Suprapubic skin (tissue), 4 donors: ENCODE measurements around the gene PRLHR. TPM values are rescaled to one million over a fixed set of nuclear protein-coding genes. Genes with fewer than 3 reads are reported as not detected.

ENCODE experiments used
- DNase-seq, 2 donors: peaks; one replicate each; pipeline ENCODE4 v3.0.0-alpha.2; 2019; ENCODE audit warnings: low spot score in 2 of 2
- H3K27ac ChIP-seq: fragments of 200-600 bp; sonication (generic); one replicate; pipeline ENCODE4 v1.5.1; 2019
- H3K27me3 ChIP-seq: fragments of 200-600 bp; sonication (generic); one replicate; pipeline ENCODE4 v1.5.1; 2019
- H3K36me3 ChIP-seq: fragments of 200-600 bp; sonication (generic); one replicate; pipeline ENCODE4 v1.5.1; 2019
- H3K4me1 ChIP-seq: fragments of 200-600 bp; sonication (generic); one replicate; pipeline ENCODE4 v1.5.1; 2019
- H3K4me3 ChIP-seq: fragments of 200-600 bp; sonication (generic); one replicate; pipeline ENCODE4 v1.5.1; 2019; ENCODE audit warnings: mild to moderate bottlenecking
- H3K9me3 ChIP-seq: fragments of 200-600 bp; sonication (generic); one replicate; pipeline ENCODE4 v1.5.1; 2019
- EP300 ChIP-seq: sonication (generic); formaldehyde crosslinking; IDR thresholded peaks from one replicate; pipeline ENCODE4 v1.6.1; 2017; ENCODE audit warnings: antibody characterized with exemption
- POLR2A ChIP-seq, 2 donors: fragments of 450-650 bp; IDR thresholded peaks; one replicate each; pipeline ENCODE4 v1.6.1; 2017; ENCODE audit warnings: antibody characterized with exemption in 2 of 2, mild to moderate bottlenecking in 2 of 2, moderate library complexity in 2 of 2
- POLR2AphosphoS5 ChIP-seq, 3 donors: sonication (generic); formaldehyde crosslinking; IDR thresholded peaks; one replicate each; pipeline ENCODE4 v1.6.1; 2017; ENCODE audit warnings: antibody characterized with exemption in 3 of 3
- WGBS: methylation state at CpG from one replicate; pipeline ENCODE4 v1.1.5; 2018; 5-methylcytosine and 5-hydroxymethylcytosine counted together
- total RNA-seq, 4 donors: library from RNA; depleted of rRNA; stranded (reverse); fragments of >200 nt; gene quantifications; one replicate each; pipeline ENCODE4 v1.1.0, GENCODE V29; 2016
- TF ChIP-seq, protein P1 (sequence below), 2 donors: fragments of 200-600 bp in 1 of 2; fragments of 450-650 bp in 1 of 2; sonication (generic) in 1 of 2; IDR thresholded peaks; one replicate each; pipeline ENCODE4 v1.5.1; 2016 to 2019; ENCODE audit warnings: antibody characterized with exemption in 2 of 2, mild to moderate bottlenecking in 1 of 2, moderate library complexity in 1 of 2

Gene PRLHR
- total RNA-seq, 4 donors from 2014 or later, result not detected

GRCh38 chr10:118629211-118629610, 33.8 kb upstream of the PRLHR start:
- TF ChIP-seq POLR2AphosphoS5 (IDR thresholded peaks at IDR 0.05) (no peak), EP300 (no peak), POLR2A (IDR thresholded peaks at IDR 0.05) (no peak)
- TF ChIP-seq, protein P1, sequence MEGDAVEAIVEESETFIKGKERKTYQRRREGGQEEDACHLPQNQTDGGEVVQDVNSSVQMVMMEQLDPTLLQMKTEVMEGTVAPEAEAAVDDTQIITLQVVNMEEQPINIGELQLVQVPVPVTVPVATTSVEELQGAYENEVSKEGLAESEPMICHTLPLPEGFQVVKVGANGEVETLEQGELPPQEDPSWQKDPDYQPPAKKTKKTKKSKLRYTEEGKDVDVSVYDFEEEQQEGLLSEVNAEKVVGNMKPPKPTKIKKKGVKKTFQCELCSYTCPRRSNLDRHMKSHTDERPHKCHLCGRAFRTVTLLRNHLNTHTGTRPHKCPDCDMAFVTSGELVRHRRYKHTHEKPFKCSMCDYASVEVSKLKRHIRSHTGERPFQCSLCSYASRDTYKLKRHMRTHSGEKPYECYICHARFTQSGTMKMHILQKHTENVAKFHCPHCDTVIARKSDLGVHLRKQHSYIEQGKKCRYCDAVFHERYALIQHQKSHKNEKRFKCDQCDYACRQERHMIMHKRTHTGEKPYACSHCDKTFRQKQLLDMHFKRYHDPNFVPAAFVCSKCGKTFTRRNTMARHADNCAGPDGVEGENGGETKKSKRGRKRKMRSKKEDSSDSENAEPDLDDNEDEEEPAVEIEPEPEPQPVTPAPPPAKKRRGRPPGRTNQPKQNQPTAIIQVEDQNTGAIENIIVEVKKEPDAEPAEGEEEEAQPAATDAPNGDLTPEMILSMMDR (IDR thresholded peaks at IDR 0.05), result no peak
- peaks cover 18% of the 10 kb centered on the region for H3K27me3 ChIP-seq
- no peaks in the 10 kb centered on the region for H3K36me3 ChIP-seq
- WGBS, result 22% methylated on average over 3 of the region's 3 CpGs
- no peak for DNase-seq
- no peak overlapping the region for H3K4me3 ChIP-seq
- no peak overlapping the region for H3K27ac ChIP-seq
- H3K9me3 ChIP-seq, result no peaks in the 10 kb centered on the region
- H3K4me1 ChIP-seq, result peaks cover 12% of the 10 kb centered on the region

DNA sequence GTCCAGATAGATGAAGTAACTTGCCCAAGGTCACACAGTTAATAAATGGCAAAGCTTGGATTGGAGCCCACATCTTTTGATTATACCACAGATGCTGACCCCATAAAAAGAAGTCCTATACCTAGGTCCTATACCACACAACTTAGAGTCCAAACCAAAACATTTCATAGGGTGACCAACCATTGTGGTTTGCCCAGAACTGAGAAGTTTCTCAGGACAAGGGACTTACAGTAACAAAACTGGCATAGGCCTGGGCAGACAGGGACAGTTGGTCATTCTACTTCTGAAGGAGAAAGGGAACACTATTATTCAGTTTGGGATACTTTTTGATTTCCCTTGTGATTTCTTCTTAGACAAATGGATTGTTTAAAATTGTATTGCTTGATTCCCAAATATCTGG, 32.9 kb upstream of the PRLHR start:
- no peak overlapping the region for H3K4me3 ChIP-seq
- TF ChIP-seq, protein P1 (IDR thresholded peaks at IDR 0.05), result no peak
- TF ChIP-seq POLR2A (IDR thresholded peaks at IDR 0.05), result no peak
- TF ChIP-seq POLR2AphosphoS5 (IDR thresholded peaks at IDR 0.05), result no peak
- no peak for TF ChIP-seq EP300
- peaks cover 12% of the 10 kb centered on the region for H3K4me1 ChIP-seq
- H3K27ac ChIP-seq, result no peak overlapping the region
- peaks cover 12% of the 10 kb centered on the region for H3K27me3 ChIP-seq
- DNase-seq, result no peak
- no peaks in the 10 kb centered on the region for H3K9me3 ChIP-seq
- H3K36me3 ChIP-seq, result no peaks in the 10 kb centered on the region

DNA sequence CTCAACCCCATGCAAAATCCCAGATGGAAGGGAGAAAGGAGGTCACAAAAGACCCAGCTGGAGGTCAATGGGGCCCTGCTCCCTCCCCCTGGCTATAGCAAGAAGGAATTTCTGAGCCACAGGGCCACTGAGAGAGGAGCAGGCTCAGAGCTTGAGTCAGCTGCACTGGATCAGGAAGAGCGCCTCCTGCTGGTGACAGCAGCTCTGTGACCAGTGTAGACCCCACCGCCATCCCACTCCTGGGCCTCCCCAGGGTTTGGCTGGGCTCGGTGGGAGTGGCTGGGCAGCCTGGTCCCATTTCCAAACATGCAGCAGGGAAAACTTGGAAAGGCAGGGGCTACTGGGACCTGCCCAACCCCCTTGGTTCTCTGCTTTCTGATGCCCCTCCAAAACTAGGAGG, 31.5 kb upstream of the PRLHR start:
- no peak overlapping the region for H3K27ac ChIP-seq
- H3K4me3 ChIP-seq, result no peak overlapping the region
- TF ChIP-seq POLR2A (IDR thresholded peaks at IDR 0.05) (no peak), POLR2AphosphoS5 (IDR thresholded peaks at IDR 0.05) (no peak), EP300 (no peak)
- TF ChIP-seq, protein P1 (IDR thresholded peaks at IDR 0.05), result no peak
- peaks cover 12% of the 10 kb centered on the region for H3K4me1 ChIP-seq
- DNase-seq, result no peak
- WGBS, result 33% methylated on average over 1 of the region's 3 CpGs
- H3K27me3 ChIP-seq, result peaks cover 9% of the 10 kb centered on the region
- no peaks in the 10 kb centered on the region for H3K9me3 ChIP-seq
- H3K36me3 ChIP-seq, result no peaks in the 10 kb centered on the region

DNA sequence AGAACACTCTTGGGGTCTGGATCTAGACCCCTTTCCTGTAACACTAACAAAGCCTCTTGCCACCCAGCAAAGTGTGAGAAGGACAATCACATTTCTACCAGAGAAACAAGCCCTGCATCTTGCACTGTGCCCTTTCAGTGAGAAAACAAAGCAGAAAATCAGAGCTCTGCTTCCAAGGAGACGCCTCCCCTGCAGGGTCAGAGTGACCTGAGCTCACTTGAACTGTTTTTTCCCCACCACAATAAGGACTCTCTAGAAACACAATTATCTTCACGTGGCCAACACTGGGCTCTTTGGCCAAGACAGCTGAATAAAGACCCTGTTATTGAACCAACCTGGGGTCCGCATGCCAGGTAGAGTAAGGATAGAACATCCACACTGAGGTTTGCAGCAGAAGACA, 30.1 kb upstream of the PRLHR start:
- no peaks in the 10 kb centered on the region for H3K9me3 ChIP-seq
- no peak overlapping the region for H3K27ac ChIP-seq
- H3K4me1 ChIP-seq, result peaks cover 22% of the 10 kb centered on the region
- no peak overlapping the region for H3K4me3 ChIP-seq
- no peaks in the 10 kb centered on the region for H3K36me3 ChIP-seq
- WGBS, result 77% methylated on average over 3 of the region's 3 CpGs
- DNase-seq, result no peak
- peaks cover 17% of the 10 kb centered on the region for H3K27me3 ChIP-seq
- TF ChIP-seq POLR2AphosphoS5 (IDR thresholded peaks at IDR 0.05), result no peak
- TF ChIP-seq, protein P1 (IDR thresholded peaks at IDR 0.05), result no peak
- no peak for TF ChIP-seq POLR2A (IDR thresholded peaks at IDR 0.05)
- TF ChIP-seq EP300, result no peak

DNA sequence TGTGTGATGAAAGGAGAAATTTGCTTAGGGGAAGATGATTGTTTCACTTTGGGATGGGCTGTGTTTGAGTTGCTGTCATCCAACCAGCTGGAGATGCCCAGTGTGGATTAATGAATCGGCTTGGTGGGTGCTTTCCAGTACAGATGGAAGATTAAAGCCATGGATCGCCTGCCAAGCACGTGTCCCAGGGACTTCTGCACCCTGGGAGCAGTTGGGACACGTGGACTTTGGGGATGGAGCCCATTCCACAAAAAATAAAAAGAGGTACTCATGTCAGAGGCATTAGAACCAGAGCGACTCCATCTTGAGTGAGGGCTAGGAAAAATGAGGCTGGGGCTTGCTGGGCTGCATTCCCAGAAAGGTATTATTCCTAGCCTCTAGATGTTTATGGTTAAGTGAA, 29.3 kb upstream of the PRLHR start:
- no peak overlapping the region for H3K27ac ChIP-seq
- peaks cover 24% of the 10 kb centered on the region for H3K27me3 ChIP-seq
- no peak for DNase-seq
- H3K9me3 ChIP-seq, result no peaks in the 10 kb centered on the region
- peaks cover 16% of the 10 kb centered on the region for H3K4me1 ChIP-seq
- TF ChIP-seq EP300 (no peak), POLR2A (IDR thresholded peaks at IDR 0.05) (no peak), POLR2AphosphoS5 (IDR thresholded peaks at IDR 0.05) (no peak)
- TF ChIP-seq, protein P1 (IDR thresholded peaks at IDR 0.05), result no peak
- no peak overlapping the region for H3K4me3 ChIP-seq
- H3K36me3 ChIP-seq, result no peaks in the 10 kb centered on the region
- WGBS, result 32% methylated on average over 5 of the region's 5 CpGs
